Fibroblast of villous mesenchyme (primary cell): ENCODE measurements around the gene FAM187B. TPM values are rescaled to one million over a fixed set of nuclear protein-coding genes. Genes with fewer than 3 reads are reported as not detected.
"Not testable (repeated sequence)": the region's sequence is repeated elsewhere in the genome, so short reads cannot be mapped to it uniquely, and the experiment has no call there.

Experiments used
- DNase-seq: peaks from one replicate; pipeline ENCODE4 v3.0.0-alpha.2; 2010; ENCODE audit warnings: low read depth
- H3K4me3 ChIP-seq: 2 replicates; pipeline ENCODE4 v1.5.1; 2011; ENCODE audit warnings: low read depth, mild to moderate bottlenecking, low read length
- CTCF ChIP-seq: IDR thresholded peaks from 2 replicates; pipeline ENCODE4 v1.5.1; 2012; ENCODE audit warnings: low read depth, mild to moderate bottlenecking, low read length; ENCODE audit not compliant: insufficient read depth
- total RNA-seq: library from RNA; depleted of rRNA; stranded (reverse); fragments of >200 nt; gene quantifications from 2 replicates; pipeline ENCODE4 v1.2.3, GENCODE V29; 2012

FAM187B gene
- total RNA-seq, 1 donor: not detected

- TF ChIP-seq CTCF: no peak
- no peak overlapping the region for H3K4me3 ChIP-seq
- DNase-seq: no peak
These were observed 6.0 kb downstream of the FAM187B start for GRCh38 chr19:35222373-35223015.

- not testable (repeated sequence) for H3K4me3 ChIP-seq, DNase-seq
These were observed 7.5 kb downstream of the FAM187B start for GRCh38 chr19:35220973-35221590.

- DNase-seq: no peak
- H3K4me3 ChIP-seq: no peak overlapping the region
- no peak for TF ChIP-seq CTCF
These were observed 8.1 kb downstream of the FAM187B start for GRCh38 chr19:35220315-35220921.

- no peak for TF ChIP-seq CTCF
These were observed 9.5 kb downstream of the FAM187B start for GRCh38 chr19:35219008-35219407.

GRCh38 chr19:35217649-35217990, 10.9 kb downstream of the FAM187B start:
- TF ChIP-seq CTCF: no peak
- H3K4me3 ChIP-seq: no peak overlapping the region
- no peak for DNase-seq

More at GRCh38 chr19:35219008-35219407, 9.5 kb downstream of the FAM187B start:
- no peak for DNase-seq
- no peak overlapping the region for H3K4me3 ChIP-seq

- no peak for TF ChIP-seq CTCF
- no peak for DNase-seq
- H3K4me3 ChIP-seq: no peak overlapping the region
These were observed 11.5 kb downstream of the FAM187B start for GRCh38 chr19:35216833-35217648.
